ENCODE data around the gene INTS13.

Gene INTS13

DNA sequence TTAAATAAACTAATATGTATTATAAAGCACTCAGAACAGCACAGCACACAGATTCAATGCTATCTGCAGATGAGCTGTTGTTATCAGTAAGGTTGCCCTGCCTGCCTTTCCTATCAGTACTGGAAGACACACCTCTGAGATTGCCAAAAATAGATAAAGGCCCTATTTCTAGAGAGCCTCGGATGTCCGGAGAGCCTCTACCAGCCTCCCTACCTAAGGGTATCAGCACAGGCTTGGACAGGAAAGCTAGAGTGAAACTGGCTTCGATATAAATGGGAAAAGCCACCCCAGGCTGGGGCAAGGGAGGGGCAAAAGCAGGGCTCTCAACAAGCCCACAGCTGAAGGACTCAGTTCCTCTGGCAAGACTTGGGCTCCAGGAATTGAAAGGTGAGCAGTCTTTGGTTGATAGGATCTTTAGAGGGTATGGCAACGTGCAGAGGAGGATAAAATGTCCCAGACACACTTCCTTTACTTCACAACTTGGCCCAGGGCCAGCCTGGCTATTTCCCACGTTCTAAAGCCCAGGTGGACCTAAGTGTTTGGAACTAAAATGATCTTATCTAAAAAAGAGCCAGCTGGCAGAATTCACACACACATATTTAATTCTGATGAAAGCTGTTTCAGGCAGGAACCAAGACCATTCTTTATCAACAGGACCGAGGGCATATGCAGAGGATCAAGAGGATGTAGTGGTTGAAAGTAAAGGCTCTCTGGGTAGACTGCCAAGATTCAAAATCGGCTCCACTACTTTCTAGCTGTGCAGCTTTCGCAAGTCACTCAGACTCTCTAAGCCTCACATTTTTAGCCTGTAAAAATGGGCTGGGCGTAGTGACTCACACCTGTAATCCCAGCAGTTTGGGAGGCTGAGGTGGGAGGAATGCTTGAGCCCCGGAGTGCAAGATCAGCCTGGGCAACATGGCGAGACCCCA lies 67.0 kb downstream of the INTS13 start:
- H4K8ac ChIP-seq (ENCODE audit: low read depth, low read length), result no peak overlapping the region
- H3K79me1 ChIP-seq (ENCODE audit: low read length), result no peaks in the 10 kb centered on the region
- no peaks in the 10 kb centered on the region for H3K9me3 ChIP-seq (ENCODE audit: insufficient read depth, low read depth, low read length)
- no peak overlapping the region for H2AFZ ChIP-seq (ENCODE audit: insufficient read depth, low read length, poor library complexity)
- no peak overlapping the region for H2AK5ac ChIP-seq (ENCODE audit: low read length)
- no peaks in the 10 kb centered on the region for H3K79me2 ChIP-seq (ENCODE audit: control insufficient read depth, insufficient read depth, low read length, poor library complexity)
- no peak overlapping the region for H3K4ac ChIP-seq (ENCODE audit: low read depth, low read length)
- peak; percentile 56 to 76 for DNase-seq
- no peak overlapping the region for H3K27ac ChIP-seq (ENCODE audit: low read depth, low read length)
- H4K12ac ChIP-seq (ENCODE audit: low read depth, low read length), result no peak overlapping the region
- no peak overlapping the region for H3K23ac ChIP-seq (ENCODE audit: low read length)
- no peak overlapping the region for H2BK120ac ChIP-seq (ENCODE audit: insufficient read depth, low read length, poor library complexity)
- H3K27me3 ChIP-seq (ENCODE audit: insufficient read depth, low read length), result no peaks in the 10 kb centered on the region
- no peak overlapping the region for H2BK12ac ChIP-seq (ENCODE audit: low read length)
- H3K4me2 ChIP-seq (ENCODE audit: low read length), result no peak overlapping the region
- H3K36me3 ChIP-seq (ENCODE audit: control insufficient read depth in 1 of 2, insufficient read depth in 2 of 2, low read length in 2 of 2), result no peaks in the 10 kb centered on the region
- no peak overlapping the region for H3K18ac ChIP-seq (ENCODE audit: low read length)
- H2BK5ac ChIP-seq (ENCODE audit: low read depth, low read length, poor library complexity), result no peak overlapping the region
- no CpG with 5 or more reads among the region's 11 CpGs for WGBS (ENCODE audit: extremely low coverage, insufficient coverage, insufficient read length)
- peaks cover 7 to 8% of the 10 kb centered on the region in 2 experiments for H3K4me1 ChIP-seq (ENCODE audit: control insufficient read depth in 1 of 2, insufficient read depth in 2 of 2, low read length in 2 of 2)
- H3K14ac ChIP-seq (ENCODE audit: low read length), result no peak overlapping the region
- no peak overlapping the region for H4K91ac ChIP-seq (ENCODE audit: low read depth, low read length)
- no peak overlapping the region for H3K4me3 ChIP-seq (ENCODE audit: low read depth, low read length)
- H3K9ac ChIP-seq (ENCODE audit: low read length), result no peak overlapping the region

DNA sequence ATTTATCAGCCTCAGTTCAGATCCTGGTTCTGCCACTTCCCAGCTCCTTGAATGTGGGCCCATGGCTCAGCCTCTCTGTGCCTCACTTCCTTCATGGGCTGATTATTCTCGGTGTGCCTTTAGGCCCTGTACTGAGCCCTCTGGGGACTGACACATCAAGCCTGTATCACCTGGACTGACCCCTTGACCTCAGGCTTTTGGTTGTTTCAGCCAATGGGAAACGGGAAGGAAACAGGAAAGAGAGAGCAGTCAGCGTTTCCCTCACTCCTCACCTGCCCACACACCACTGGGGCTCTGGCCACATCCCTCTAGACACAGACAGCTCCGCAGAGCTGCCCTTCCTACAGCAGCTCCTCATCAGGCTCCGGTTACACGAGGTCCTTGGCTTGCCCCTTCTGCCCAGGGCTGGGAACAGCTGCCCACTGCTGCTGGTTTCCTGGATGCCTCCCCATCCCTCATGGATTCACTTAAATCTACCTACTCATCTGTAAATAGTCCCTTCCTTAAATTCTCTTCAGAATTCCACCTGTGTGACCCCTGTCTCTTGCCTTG lies 67.8 kb downstream of the INTS13 start:
- Histone ChIP-seq H3K79me1 (ENCODE audit: low read length) (no peaks in the 10 kb centered on the region), H3K4me2 (ENCODE audit: low read length) (no peak overlapping the region), H4K91ac (ENCODE audit: low read depth, low read length) (no peak overlapping the region), H4K12ac (ENCODE audit: low read depth, low read length) (no peak overlapping the region), H2BK12ac (ENCODE audit: low read length) (no peak overlapping the region), H3K79me2 (ENCODE audit: control insufficient read depth, insufficient read depth, low read length, poor library complexity) (no peaks in the 10 kb centered on the region), H4K8ac (ENCODE audit: low read depth, low read length) (no peak overlapping the region), H2AFZ (ENCODE audit: insufficient read depth, low read length, poor library complexity) (no peak overlapping the region), H3K27me3 (ENCODE audit: insufficient read depth, low read length) (no peaks in the 10 kb centered on the region), H3K27ac (ENCODE audit: low read depth, low read length) (no peak overlapping the region), H3K4me1 (ENCODE audit: control insufficient read depth in 1 of 2, insufficient read depth in 2 of 2, low read length in 2 of 2) (peaks cover 7 to 8% of the 10 kb centered on the region in 2 experiments), H2AK5ac (ENCODE audit: low read length) (no peak overlapping the region), H3K23ac (ENCODE audit: low read length) (no peak overlapping the region), H3K18ac (ENCODE audit: low read length) (no peak overlapping the region), H3K4ac (ENCODE audit: low read depth, low read length) (no peak overlapping the region), H3K9me3 (ENCODE audit: insufficient read depth, low read depth, low read length) (no peaks in the 10 kb centered on the region), H3K9ac (ENCODE audit: low read length) (no peak overlapping the region), H3K14ac (ENCODE audit: low read length) (no peak overlapping the region), H2BK5ac (ENCODE audit: low read depth, low read length, poor library complexity) (no peak overlapping the region), H2BK120ac (ENCODE audit: insufficient read depth, low read length, poor library complexity) (no peak overlapping the region), H3K36me3 (ENCODE audit: control insufficient read depth in 1 of 2, insufficient read depth in 2 of 2, low read length in 2 of 2) (no peaks in the 10 kb centered on the region), H3K4me3 (ENCODE audit: low read depth, low read length) (no peak overlapping the region)
- DNase-seq, result no peak
- WGBS (ENCODE audit: extremely low coverage, insufficient coverage, insufficient read length), result no CpG with 5 or more reads among the region's 6 CpGs

DNA sequence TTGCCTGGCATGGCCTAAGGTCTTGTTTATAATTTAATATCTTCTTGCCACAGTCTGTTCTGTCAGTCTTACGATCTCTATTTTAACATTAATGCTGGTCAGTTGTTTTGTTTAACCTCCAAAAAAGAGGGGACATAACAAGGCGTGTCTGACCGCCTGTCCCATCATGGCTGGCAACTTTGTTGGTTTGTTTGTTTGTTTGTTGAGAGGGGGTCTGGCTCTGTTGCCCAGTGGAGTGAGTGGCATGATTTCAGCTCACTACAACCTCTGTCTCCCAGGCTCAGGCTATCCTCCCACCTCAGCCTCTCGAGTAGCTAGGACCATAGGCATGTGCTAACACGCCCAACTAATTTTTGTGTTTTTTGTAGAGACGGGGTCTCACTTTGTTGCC lies 68.7 kb downstream of the INTS13 start:
- Histone ChIP-seq H4K8ac (ENCODE audit: low read depth, low read length) (no peak overlapping the region), H3K27ac (ENCODE audit: low read depth, low read length) (no peak overlapping the region), H3K4me3 (ENCODE audit: low read depth, low read length) (no peak overlapping the region), H2AFZ (ENCODE audit: insufficient read depth, low read length, poor library complexity) (no peak overlapping the region), H3K18ac (ENCODE audit: low read length) (no peak overlapping the region), H4K91ac (ENCODE audit: low read depth, low read length) (no peak overlapping the region), H3K14ac (ENCODE audit: low read length) (no peak overlapping the region), H4K12ac (ENCODE audit: low read depth, low read length) (no peak overlapping the region), H3K36me3 (ENCODE audit: control insufficient read depth in 1 of 2, insufficient read depth in 2 of 2, low read length in 2 of 2) (no peaks in the 10 kb centered on the region), H3K4me2 (ENCODE audit: low read length) (no peak overlapping the region), H3K4me1 (ENCODE audit: control insufficient read depth in 1 of 2, insufficient read depth in 2 of 2, low read length in 2 of 2) (peaks cover 5 to 7% of the 10 kb centered on the region in 2 experiments), H2BK12ac (ENCODE audit: low read length) (no peak overlapping the region), H3K23ac (ENCODE audit: low read length) (no peak overlapping the region), H2BK5ac (ENCODE audit: low read depth, low read length, poor library complexity) (no peak overlapping the region), H3K9ac (ENCODE audit: low read length) (no peak overlapping the region), H2AK5ac (ENCODE audit: low read length) (no peak overlapping the region), H3K79me2 (ENCODE audit: control insufficient read depth, insufficient read depth, low read length, poor library complexity) (no peaks in the 10 kb centered on the region), H3K79me1 (ENCODE audit: low read length) (no peaks in the 10 kb centered on the region), H3K27me3 (ENCODE audit: insufficient read depth, low read length) (no peaks in the 10 kb centered on the region), H3K9me3 (ENCODE audit: insufficient read depth, low read depth, low read length) (no peaks in the 10 kb centered on the region), H2BK120ac (ENCODE audit: insufficient read depth, low read length, poor library complexity) (no peak overlapping the region), H3K4ac (ENCODE audit: low read depth, low read length) (no peak overlapping the region)
- DNase-seq, result no peak
- WGBS (ENCODE audit: extremely low coverage, insufficient coverage, insufficient read length), result no CpG with 5 or more reads among the region's 6 CpGs

DNA sequence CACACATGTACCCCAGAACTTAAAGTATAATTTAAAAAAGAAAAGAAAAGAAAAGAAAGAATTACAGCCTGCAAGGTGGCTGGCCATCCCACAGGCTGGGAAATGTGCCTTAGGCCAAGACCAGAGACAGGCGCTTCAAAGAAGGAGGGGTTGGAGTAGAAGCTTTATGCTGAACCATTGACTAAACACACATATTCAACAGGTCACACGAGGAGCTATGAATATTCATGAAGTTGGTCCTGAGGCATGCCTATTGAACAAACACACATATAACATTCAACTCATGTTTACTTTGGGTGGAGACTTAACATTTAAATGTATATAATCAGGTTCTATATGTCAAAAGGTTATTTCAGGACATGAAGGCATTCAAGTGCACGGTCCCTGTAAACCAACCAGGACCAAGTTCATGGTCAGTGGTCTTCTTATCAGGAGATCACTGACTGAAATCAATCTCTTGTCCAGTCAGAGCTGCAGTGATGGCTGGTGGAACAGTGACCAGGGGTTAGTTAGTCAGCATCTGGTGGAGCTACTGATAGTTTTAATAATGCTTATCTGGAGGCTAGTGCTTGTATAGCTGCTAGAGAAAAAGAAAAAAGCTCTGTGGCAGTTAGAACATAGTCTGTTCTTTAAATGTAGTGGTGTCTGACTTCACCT lies 69.2 kb downstream of the INTS13 start:
- Histone ChIP-seq H2AK5ac (ENCODE audit: low read length) (no peak overlapping the region), H2BK12ac (ENCODE audit: low read length) (no peak overlapping the region), H3K4me1 (ENCODE audit: control insufficient read depth in 1 of 2, insufficient read depth in 2 of 2, low read length in 2 of 2) (peaks cover 5 to 7% of the 10 kb centered on the region in 2 experiments), H3K18ac (ENCODE audit: low read length) (no peak overlapping the region), H3K23ac (ENCODE audit: low read length) (no peak overlapping the region), H3K9me3 (ENCODE audit: insufficient read depth, low read depth, low read length) (no peaks in the 10 kb centered on the region), H3K79me2 (ENCODE audit: control insufficient read depth, insufficient read depth, low read length, poor library complexity) (no peaks in the 10 kb centered on the region), H3K4me2 (ENCODE audit: low read length) (no peak overlapping the region), H4K8ac (ENCODE audit: low read depth, low read length) (no peak overlapping the region), H2BK120ac (ENCODE audit: insufficient read depth, low read length, poor library complexity) (no peak overlapping the region), H2BK5ac (ENCODE audit: low read depth, low read length, poor library complexity) (no peak overlapping the region), H3K4me3 (ENCODE audit: low read depth, low read length) (no peak overlapping the region), H4K12ac (ENCODE audit: low read depth, low read length) (no peak overlapping the region), H3K27me3 (ENCODE audit: insufficient read depth, low read length) (no peaks in the 10 kb centered on the region), H3K4ac (ENCODE audit: low read depth, low read length) (no peak overlapping the region), H4K91ac (ENCODE audit: low read depth, low read length) (no peak overlapping the region), H3K79me1 (ENCODE audit: low read length) (no peaks in the 10 kb centered on the region), H3K27ac (ENCODE audit: low read depth, low read length) (no peak overlapping the region), H3K9ac (ENCODE audit: low read length) (no peak overlapping the region), H2AFZ (ENCODE audit: insufficient read depth, low read length, poor library complexity) (no peak overlapping the region), H3K36me3 (ENCODE audit: control insufficient read depth in 1 of 2, insufficient read depth in 2 of 2, low read length in 2 of 2) (no peaks in the 10 kb centered on the region), H3K14ac (ENCODE audit: low read length) (no peak overlapping the region)
- DNase-seq, result no peak
- no CpG with 5 or more reads among the region's 3 CpGs for WGBS (ENCODE audit: extremely low coverage, insufficient coverage, insufficient read length)
